HG03135 (cell line): Measurements from ENCODE around the gene IDE.
A peak's percentile ranks its signal among the peaks of the same experiment; 100 is the strongest.
"Not testable (repeated sequence)": the region's sequence is repeated elsewhere in the genome, so short reads cannot be mapped to it uniquely, and the experiment has no call there.

Experiments
- ATAC-seq: cut with Tn5 transposase; IDR thresholded peaks from one replicate; pipeline ENCODE4 v1.9.1; 2021; ENCODE audit warnings: mild to moderate bottlenecking, moderate library complexity; ENCODE audit not compliant: unreplicated experiment

IDE gene

GRCh38 chr10:92573798-92574547, at the start of gene IDE:
Gene IDE, minus strand, starts transcription at chr10:92574093. Its CDS starts 74 bp downstream, at chr10:92574019.
- ATAC-seq: peak; percentile 68

DNA sequence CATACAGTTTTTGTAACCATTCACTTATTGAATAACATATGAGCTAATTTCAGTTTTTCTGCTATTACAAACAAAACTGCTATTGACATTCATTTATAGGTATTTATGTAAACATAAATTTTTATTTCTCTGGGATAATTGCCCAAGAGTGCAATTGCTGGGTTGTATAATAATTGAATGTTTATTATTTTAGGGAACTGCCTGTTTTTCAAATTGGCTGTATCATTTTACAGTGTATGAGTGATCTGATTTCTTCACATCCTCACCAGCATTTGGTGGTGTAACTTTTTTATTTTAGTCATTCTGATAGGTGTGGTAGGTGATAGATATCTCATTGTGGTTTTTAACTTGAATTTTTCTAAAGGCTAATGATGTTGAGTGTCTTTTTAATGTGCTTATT, 45.5 kb upstream of the IDE start:
- ATAC-seq: no peak

- ATAC-seq: no peak
Observed at GRCh38 chr10:92615515-92615914, 41.6 kb upstream of the IDE start.

- ATAC-seq: no peak
Observed at GRCh38 chr10:92604841-92605240, 30.9 kb upstream of the IDE start.

GRCh38 chr10:92598321-92598720, 24.4 kb upstream of the IDE start:
- no peak for ATAC-seq

DNA sequence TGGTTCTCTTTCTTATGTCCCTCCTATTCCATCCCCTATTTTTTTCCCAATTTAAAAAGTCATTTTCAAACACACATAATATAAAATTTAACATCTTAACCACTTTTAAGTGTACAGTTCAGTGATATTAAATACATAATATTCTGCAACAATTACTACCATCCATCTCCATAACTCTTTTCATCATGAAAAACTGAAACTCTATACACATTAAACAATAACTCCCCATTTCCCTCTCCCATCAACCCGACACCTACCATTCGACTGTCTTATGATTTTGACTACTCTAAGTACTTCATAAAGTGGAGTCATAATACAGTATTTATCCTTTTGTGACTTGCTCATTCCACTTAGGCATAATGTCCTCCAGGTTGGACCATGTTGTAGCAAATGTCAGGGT, 21.6 kb upstream of the IDE start:
- ATAC-seq: no peak

DNA sequence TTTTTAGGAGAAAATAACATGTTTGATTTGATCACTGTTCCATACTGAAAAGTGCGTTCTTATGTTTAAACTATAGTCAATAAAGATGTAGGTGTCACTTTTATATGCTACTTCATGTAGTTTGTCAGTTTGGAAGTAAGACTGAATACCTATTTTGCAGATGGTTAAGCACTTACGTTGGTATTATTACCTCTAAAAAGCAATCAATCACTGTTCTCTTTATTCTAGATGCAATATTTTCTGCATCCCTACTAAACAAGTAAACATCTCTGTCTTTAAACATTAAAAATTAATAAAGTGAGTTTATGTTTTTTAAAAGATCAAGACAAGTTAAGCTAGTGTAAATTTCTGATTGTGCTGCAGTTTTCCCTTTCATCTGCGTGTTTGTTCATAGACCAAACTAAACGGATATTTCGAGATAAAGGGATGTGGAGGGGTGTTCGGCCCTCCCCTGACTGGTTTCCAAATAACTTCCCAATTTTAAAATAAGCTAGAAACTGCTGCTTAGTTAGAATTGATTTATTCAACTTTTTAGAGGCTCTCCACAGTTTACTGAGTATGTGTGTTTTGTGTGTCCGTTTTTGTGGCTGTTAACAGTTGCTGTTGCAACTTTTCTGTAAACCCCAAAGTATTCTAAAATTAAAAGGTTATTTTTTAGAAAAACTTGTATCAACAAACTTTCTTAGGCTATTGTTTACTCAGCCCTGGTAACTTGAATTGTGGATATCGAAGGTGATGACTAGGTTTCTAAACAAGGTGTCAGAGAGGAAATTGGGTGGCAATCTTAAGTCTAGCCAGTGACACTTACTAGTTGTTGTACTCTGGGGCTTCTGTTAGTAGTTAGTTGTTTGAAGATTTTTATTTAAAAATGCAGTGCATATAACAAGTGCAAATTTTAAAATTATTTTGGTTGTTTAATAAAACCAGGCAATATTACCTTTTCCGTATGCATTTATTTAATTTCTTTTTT, 20.0 kb upstream of the IDE start:
- no peak for ATAC-seq

GRCh38 chr10:92592761-92593618, 19.1 kb upstream of the IDE start, which contains the start of gene KIF11:
Gene KIF11, plus strand, starts transcription at chr10:92593130. Its CDS starts 246 bp downstream, at chr10:92593376.
- peak; percentile 81 for ATAC-seq

- peak; percentile 76 for ATAC-seq
Observed at GRCh38 chr10:92591550-92592022, 17.7 kb upstream of the IDE start.

- peak; percentile 2 for ATAC-seq
Observed at GRCh38 chr10:92590623-92591549, 17.0 kb upstream of the IDE start.

DNA sequence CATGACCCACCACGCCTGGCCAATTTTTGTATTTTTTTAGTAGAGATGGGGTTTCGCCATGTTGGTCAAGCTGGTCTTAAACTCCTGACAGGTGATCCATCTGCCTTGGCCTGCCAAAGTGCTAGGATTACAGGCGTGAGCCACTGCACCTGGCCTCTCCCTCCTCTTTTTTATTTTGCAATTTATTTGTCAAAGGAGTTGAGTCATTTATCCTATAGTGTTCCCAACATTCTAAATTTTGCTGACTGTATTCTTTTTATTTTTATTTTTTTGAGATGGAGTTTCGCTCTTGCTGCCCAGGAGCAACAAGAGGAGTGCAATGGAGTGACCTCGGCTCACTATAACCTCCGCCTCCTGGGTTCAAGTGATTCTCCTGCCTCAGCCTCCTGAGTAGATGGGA, 8.5 kb upstream of the IDE start:
- not testable (repeated sequence) for ATAC-seq

DNA sequence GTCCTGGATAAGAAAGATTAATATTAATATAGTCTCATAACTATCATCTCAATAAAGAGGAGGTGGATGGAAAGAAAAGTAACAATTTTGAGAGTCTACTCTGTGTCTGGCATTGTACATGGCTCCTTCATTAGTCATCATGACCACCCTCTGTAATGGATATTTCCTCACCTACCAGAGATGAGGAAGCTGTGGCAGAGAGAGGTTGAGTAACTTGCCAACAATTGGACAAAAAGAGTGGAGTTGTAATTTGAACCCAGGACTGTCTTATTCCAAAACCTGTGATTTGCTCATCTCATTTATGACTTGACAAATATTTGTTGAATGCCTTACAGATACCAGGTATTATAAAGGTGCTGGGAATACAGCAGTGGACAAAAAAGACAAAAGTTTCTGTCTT, 2.1 kb upstream of the IDE start:
- no peak for ATAC-seq

DNA sequence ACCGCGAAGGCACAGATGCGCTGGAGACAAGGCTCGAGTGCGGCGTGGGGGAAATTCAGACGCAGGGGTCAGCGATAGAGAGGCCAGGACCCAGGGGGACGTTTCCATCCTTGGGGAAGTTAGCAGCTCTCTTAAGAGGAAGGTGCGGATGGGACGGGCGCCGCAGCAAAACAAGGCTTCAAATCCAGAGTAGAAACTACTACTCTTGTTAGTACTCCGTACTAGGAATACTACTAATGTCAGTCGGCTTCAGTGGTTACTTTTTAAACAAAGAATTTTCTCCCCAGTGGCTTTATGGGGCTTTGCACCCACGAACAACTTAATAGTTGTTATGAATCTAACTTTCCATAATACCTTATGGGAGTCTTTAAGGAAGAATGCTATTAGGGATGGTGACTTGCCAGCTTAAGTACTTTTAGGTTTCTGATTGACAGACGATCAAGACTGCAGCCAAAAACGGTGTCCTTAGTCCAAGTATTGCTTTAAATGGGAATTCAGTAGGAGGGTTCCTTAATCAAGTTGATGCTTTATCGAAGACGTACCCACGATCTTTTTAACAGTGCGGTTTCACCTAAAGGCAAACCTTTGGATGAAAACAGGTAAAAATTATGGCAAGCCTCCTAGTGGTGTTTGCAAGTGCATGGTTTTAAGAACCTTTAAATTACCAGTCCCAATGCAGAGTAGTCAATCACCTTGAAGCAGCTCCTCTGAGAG, 812 bp upstream of the IDE start:
- ATAC-seq: no peak

- no peak for ATAC-seq
Observed at GRCh38 chr10:92573091-92573797, 649 bp downstream of the IDE start.

DNA sequence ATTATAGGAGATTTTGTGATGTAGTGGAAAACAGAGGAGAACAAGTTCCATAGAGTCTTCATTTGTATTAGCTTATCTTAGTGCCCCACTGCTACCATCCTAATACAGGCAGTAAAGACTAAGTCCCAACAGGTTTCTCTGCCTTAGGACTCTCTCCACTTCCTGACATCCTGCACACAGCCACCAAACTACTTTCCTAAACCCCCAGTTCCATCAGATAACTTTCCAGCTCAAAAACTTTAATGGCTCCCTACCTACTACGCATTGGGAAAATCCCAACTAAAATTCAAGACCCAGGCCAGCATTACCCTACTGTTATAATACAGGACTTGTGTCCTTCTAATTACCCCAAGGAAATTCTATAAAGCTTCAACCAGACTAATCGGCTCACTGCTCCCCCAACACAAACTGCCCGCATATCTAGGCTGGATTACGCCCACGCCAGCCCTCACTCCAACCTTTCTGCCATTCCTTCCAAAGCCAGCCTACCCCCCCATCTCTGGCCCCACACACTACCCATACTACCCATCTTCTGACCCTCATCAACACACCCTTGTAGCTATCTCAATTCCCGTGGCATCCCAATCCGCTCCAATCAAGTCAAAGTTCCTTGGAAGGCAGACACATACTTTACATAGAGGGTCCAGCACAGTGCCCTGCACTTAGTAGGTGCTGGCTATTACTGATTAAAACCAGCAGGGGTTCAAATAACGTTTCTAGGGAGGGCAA, 1.4 kb downstream of the IDE start:
- no peak for ATAC-seq

- ATAC-seq: no peak
Observed at GRCh38 chr10:92571649-92572048, 2.2 kb downstream of the IDE start.

GRCh38 chr10:92569663-92570062, 4.2 kb downstream of the IDE start:
- not testable (repeated sequence) for ATAC-seq

- no peak for ATAC-seq
Observed at GRCh38 chr10:92569071-92569470, 4.8 kb downstream of the IDE start.
